ENCODE measurements around the gene ATP12A.
A peak's percentile ranks its signal among the peaks of the same experiment; 100 is the strongest.

Gene ATP12A

DNA sequence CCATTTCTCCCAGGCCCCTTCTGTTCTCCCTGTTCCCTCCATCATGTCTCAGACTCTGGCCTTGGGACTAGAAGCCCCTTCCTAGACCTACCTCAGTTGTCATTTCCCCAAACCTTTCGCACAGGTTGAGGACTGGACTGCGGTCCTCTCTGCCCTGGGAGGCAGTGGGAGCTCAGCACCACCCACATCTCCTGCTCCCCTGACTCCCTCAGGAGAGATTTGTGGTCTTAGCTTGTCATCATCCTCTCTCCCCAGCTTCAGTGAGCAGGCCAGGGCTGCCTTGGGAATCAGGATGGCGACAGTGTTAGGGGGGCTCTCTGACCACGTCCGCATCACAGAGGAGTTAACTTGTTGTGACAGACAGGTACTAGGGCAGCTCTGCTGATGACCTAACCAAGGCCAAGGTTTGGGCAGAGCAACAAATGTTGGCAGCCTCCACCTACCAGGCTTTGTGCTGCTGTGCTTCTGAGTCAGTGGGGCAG, 58.2 kb downstream of the ATP12A start:
- DNase-seq = no peak

DNA sequence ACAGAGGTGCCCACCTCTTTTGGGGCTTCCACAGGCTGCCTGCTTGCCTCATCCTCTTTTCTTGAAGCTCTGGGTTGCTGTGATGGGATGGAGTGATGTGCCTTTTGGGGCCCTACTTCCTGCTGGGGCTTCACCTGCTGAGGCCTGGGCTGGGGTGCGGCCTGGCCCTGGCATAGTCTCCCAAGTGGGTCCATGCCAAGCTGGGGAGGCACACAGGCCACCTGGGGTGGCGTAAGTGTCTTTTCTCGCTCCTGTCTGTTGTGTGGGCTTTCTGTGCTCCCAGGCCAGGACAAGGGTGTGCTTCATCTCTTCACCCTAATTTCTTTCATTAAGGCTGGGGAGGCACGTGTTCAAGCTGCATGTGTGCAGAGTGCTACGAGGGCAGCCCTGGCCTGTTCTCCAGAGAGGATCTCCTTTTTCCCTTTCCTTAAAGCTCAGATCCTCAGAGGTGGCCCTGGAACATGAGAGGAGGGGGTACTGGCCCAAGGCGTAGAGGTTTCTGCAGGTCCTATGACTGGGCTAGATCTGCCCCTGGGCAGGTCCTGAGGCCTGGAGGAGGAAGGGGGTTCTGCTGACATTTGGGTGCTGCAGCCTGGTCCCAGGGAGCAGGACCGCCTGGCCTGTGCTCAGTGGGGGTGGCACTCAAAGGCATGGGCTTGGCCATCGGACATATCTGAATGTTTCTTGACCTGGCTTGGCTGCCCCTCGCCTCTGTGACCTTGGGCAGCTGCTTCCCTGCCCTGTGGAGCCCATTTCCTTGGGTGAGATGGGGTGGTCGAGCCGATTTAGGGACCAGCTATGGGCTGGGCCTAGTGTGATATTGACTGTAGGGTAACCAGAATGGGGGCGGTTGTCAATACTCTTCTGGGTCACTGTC, 60.0 kb downstream of the ATP12A start:
- DNase-seq = no peak

DNA sequence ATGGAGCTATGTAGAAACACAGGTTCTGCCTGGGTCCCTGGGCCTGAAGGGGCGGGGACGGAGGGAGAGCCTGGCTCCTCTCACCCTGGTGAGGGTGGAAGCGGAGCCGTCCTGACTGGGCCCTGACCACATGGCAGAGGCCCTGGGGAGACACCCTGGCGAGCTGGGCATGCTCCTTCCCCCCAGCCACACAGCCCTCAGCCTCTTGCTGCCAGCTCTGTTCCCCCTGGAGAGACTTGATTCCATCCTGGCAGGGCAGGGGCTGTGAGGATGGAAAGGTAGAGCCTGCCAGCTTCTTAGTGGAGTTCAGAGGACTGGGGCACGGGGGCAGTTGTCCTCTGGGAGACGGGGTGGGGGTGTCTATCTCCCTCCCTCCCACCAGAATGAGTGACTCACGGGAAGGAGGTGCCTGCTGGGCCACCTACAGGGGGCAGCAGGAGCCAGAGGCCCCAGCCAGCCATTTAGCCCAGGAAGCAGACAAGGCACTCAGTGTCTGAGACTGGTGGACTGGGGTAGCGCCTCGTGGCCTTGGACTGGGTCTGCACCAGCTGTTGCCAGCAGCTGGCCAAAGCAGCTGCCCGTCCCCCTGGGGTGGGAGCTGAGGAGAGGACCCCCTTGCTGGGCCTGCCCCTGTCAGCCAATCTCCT, 60.9 kb downstream of the ATP12A start:
- DNase-seq = peak; percentile 53

DNA sequence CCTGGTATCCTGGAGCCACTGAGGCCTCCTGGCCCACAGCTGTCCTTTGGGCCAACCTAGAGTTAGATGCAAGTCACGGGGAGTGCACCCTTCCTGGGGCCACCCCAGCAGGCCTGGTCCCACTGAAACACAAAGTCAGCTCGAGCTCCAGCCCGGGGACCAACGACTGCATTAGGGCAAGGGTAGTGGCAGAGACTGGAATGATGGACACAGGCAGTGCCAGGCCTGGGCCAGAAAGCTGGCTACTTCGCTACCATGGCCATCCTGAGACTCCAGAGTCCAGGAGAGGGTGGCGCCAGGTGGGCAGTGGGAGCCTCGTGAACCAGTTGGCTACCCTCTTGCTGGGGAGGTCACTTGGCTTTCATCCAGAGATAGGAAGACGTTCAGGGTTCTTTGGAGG, 61.6 kb downstream of the ATP12A start:
- DNase-seq = no peak

DNA sequence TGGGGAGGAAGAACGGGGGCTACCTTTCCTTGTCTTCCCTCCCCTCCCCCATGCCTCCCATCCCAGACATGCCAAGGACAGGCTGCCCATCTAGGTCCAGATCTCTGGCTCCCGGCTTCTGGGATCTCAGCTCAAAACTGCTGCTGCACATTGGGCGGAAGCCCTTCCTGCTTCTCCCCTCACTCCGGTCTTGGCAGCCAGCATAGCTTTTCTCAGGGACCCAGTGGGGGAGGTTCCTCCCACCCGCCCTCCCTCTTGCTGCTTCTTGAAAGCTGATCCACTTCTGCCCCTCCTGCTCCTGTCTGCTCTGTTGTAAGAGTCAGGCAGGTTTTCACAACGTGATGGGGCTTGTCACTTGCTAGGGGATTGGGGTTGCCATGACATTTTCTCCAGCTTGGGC, 62.1 kb downstream of the ATP12A start:
- DNase-seq = no peak

DNA sequence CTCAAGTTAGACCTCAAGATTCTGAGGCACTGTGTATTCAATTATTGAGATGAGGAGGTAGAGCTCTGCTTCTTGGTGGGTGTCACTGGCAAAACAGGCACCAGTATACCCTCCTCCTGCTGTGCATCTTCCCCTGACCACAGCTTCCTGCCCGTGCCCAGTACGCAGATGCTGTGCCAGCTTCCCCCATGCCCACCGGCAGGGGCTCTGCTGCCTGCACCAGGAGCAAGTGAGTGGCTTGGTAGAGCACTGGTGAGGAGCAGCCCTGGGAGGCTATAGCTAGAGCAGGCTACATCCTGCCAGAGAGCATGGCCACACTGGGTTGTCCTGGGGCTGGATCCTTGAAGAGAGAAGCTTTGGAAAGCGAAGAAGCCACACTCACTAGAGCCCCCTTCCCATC, 62.8 kb downstream of the ATP12A start:
- no peak for DNase-seq

DNA sequence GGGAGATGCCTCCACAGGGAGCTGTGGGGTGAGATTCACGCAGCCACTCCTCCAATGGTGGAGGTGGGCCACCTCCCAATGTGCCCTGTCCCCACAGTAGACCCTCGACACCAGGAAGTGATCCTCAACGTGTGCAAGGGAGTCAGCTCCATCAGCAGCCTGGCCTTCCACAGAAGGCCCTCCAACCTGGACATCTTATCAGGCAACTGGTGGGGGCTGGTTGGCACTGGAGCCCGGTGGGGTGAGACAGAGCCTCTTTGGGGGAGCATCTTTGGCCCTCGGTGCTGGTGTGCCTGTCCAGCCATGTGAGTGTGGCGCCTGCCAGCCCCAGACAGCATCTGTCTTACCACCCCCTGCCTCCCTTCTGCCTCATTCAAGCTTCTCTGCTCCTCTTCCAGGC, 64.0 kb downstream of the ATP12A start:
- peak; percentile 18 for DNase-seq

DNA sequence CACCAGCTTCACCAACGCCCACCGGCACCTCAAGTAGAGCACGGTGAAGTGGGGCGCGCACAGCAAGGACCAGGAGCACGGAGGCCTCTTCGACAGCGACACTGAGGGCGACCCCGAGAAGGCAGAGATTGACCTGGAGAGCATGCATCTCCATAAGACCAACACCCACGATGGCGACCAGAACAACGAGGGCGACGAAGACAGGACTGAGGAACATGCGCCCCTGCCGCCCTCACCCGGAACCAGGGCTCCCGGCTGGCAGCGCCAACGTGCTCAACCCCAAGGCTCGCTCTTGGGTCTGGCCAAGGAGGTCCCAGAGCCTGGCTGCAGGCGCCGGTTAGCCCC, 65.3 kb downstream of the ATP12A start:
- DNase-seq = no peak

DNA sequence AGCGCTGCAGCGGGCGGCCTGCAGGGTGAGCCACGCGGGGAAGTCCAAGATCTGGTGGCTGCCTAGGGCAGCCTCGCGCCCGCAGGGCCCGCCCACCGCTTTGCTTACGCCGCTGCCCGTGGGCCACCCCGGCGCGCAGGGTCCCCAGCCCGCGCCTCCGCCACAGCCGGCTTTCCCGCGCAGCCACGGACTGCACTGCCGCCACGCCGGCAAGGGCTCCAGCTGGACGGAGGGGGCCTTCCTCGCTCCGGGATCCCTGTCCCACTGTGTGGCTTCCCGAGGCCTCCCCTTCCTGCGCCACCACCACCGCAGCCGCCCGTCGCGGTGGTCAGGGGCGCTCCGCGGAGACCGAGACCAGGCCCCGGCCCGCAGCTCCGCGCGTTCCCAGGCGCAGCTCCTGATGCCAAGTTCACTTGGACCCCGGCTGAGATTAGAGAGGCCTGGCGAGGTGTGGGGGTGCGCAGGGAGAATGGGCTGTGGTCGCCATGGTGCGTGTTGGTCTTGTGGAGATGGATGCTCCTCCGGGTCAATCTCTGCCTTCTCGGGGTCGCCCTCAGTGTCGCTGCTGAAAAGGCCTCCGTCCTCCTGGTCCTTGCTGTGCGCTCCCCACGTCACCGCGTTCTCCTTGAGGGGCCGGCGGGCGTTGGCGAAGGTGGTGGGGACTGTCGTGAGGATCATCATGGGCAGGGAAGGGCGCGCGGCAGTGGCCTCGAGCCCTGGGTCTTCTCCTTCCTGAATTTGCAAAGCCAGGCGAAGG, 65.8 kb downstream of the ATP12A start:
- DNase-seq = peak; percentile 70

DNA sequence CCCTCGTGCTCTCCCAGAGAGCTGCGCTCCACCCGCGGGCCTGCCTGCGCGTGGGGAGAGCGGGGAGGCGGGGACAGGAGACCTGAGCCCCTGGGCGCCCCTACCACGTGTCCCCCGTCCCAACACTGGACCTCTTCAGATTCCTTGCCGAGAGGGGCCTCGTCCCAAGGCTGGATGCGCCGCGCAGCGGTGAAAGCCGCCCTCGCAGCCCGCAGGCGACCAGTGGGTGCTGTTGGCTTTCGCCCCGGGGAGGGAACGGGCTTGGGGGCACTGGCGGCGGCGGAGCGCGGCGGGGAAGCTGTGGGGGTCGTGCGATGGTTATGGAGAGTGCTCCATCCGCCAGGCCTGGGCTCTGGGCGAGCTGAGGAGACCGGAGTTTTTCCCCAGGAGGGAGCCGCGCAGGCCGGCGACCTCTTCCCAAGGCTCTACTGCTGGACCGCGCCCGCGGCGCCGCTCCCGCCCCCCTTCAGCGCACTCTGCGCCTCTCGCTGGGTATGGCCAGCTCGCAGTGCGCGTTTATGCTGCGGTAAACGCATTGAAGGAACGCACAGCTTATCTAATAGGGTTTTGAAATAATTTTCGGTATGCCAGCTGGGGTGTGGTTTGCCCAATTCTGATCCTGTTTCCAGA, 66.5 kb downstream of the ATP12A start:
- peak; percentile 70 for DNase-seq

DNA sequence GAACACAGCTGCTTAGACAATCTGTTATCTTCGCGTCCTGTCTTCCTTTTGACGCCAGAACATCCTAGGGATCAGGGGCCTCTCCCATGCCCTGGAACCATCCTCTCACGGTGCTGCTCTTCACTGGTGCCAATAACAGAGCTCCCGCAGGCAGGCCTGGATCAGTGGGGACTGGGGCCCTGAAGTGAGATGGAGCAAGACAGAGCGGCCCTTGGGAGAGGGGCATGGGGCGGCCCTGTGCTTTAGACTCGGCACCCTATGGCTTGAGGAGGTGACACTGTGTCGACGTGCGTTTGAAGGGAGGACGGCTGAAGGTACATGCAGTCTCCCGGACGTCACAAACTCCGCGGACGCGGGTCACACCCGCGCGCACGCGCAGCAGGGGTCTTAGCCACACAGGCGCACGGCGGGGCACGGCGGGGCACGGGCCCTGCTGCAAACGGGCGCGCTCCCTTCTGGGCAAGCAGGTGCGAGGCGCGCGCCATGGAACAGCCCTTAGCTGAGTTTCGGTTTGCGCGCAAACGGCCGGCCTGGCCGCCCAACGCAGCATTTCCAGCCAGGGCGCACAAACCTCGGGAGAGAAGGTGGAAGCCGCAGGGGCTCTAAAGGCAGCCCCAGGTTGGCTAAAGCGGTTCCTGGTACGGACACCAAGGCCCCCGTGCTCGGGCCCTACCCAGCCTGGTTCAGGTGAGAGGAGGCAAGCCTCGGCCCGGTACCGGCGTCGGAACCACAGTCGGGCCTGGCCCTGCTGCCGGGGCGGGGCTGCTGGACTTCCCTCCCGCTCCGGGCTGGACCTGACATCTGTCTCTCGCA, 67.2 kb downstream of the ATP12A start:
- peak; percentile 85 for DNase-seq

DNA sequence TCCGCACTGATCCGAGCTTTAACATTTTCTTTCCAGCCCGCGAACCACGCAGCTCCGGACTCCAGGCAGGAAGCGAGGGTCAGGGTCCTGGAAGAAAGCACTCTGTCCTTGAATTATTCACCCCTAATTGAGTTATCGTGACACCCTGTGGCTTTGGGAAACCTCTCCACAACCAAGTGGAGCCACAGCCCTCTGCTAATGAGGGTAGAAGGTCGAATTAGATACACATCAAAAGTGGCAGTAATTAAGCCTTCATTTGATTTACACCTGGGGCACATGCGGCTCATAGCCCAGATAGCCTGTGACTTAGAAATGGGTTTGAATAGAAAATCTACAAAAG, 67.8 kb downstream of the ATP12A start:
- peak; percentile 35 for DNase-seq

DNA sequence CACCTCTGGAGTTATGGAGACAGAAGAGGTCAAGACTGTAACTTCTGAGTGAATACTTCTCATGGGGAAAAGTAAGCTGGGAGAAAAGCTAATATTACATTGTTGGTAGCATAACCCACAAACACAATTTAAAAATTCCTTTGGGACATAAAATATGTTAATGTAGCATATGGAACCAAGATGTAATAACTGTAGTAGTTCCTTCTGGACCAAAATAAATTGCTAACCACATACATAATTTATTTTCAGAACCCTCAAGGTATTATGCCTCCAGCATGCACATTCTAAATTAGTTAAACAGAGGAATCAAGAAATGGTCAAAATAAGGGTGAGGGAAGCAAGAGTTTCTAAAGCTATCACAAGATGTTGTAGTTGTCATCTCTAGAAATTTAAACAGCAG, 79.0 kb downstream of the ATP12A start:
- DNase-seq = no peak
